ENCODE measurements around the gene AFG3L2.

The AFG3L2 gene

DNA sequence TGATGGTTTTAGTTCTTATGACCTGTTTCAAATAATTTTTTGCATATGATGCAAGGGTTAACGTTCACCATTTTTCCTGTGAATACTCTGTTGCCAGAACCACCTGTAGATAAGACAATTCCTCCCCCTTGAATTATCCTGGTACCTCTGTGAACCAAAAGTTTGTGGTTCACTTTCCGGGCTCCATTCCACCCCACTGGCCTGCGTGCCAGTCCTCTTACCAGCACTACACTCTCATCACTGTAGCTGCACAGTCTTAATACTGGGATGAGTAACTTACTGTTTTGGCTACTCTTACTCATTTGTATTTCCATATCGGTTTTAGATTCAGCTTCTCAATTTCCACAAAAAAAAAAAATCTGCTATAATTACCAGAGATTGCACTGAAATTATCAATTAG, 34.4 kb downstream of the AFG3L2 start:
- H3K9ac ChIP-seq (ENCODE audit: low read length in 5 of 5), result no peak overlapping the region
- no peaks in the 10 kb centered on the region for H3K27me3 ChIP-seq (ENCODE audit: control insufficient read depth in 5 of 5, insufficient read depth in 4 of 5, low read length in 5 of 5)
- H3K9me3 ChIP-seq (ENCODE audit: control insufficient read depth in 5 of 5, low read length in 5 of 5), result no peaks in the 10 kb centered on the region
- no peak overlapping the region for H3K27ac ChIP-seq (ENCODE audit: low read depth, low read length)
- peaks cover 17 to 82% (median 66%) of the 10 kb centered on the region in 5 donors for H3K36me3 ChIP-seq (ENCODE audit: control insufficient read depth in 5 of 5, insufficient read depth in 5 of 5, low read length in 5 of 5)
- no peaks in the 10 kb centered on the region for H3K4me1 ChIP-seq (ENCODE audit: control insufficient read depth in 5 of 5, insufficient read depth in 5 of 5, low read length in 5 of 5)
- no peak overlapping the region for H3K4me3 ChIP-seq (ENCODE audit: low read depth in 1 of 5, low read length in 5 of 5)

DNA sequence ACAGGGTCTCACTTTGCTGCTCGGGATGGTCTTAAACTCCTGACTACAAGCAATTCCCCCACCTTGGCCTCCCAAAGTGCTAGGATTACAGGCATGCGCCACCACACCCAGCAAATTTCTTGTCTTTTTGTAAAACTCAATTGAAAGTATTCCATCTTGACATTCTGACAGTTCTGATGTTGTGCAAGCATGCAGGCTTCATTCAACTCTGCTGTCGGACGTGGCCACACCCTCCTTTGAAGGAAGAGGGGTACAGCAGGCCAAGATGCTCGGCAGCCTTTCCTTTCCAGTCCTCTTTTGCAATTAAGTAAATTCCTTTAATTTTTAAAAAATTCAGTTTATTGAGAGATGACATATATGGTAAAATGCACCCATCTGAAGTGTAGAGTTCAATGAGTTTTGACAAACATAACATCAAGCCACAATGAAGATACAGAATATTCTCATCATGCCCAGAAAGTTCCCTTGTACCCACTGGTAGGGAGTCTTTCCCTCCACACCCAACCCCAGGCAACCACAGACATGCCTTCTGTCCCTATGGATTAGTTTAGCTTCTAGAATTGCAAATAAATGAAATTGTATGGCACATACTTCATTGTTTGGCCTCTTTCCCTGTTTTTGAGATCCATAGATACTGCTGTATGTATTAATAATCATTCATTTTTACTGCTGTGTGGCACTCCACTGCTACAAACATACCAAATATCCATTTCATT, 35.9 kb downstream of the AFG3L2 start:
- H3K4me1 ChIP-seq (ENCODE audit: control insufficient read depth in 5 of 5, insufficient read depth in 5 of 5, low read length in 5 of 5), result no peaks in the 10 kb centered on the region
- peaks cover 22 to 86% (median 69%) of the 10 kb centered on the region in 5 donors for H3K36me3 ChIP-seq (ENCODE audit: control insufficient read depth in 5 of 5, insufficient read depth in 5 of 5, low read length in 5 of 5)
- H3K4me3 ChIP-seq (ENCODE audit: low read depth in 1 of 5, low read length in 5 of 5), result no peak overlapping the region
- H3K27ac ChIP-seq (ENCODE audit: low read depth, low read length), result no peak overlapping the region
- no peak overlapping the region for H3K9ac ChIP-seq (ENCODE audit: low read length in 5 of 5)
- H3K9me3 ChIP-seq (ENCODE audit: control insufficient read depth in 5 of 5, low read length in 5 of 5), result no peaks in the 10 kb centered on the region
- no peaks in the 10 kb centered on the region for H3K27me3 ChIP-seq (ENCODE audit: control insufficient read depth in 5 of 5, insufficient read depth in 4 of 5, low read length in 5 of 5)

GRCh38 chr18:12338382-12338781, 38.6 kb downstream of the AFG3L2 start:
- Histone ChIP-seq H3K9me3 (ENCODE audit: control insufficient read depth in 5 of 5, low read length in 5 of 5) (no peaks in the 10 kb centered on the region), H3K4me3 (ENCODE audit: low read depth in 1 of 5, low read length in 5 of 5) (no peak overlapping the region), H3K27ac (ENCODE audit: low read depth, low read length) (no peak overlapping the region), H3K27me3 (ENCODE audit: control insufficient read depth in 5 of 5, insufficient read depth in 4 of 5, low read length in 5 of 5) (no peaks in the 10 kb centered on the region), H3K9ac (ENCODE audit: low read length in 5 of 5) (no peak overlapping the region), H3K4me1 (ENCODE audit: control insufficient read depth in 5 of 5, insufficient read depth in 5 of 5, low read length in 5 of 5) (peaks cover 0 to 5% (median 0%) of the 10 kb centered on the region in 5 donors), H3K36me3 (ENCODE audit: control insufficient read depth in 5 of 5, insufficient read depth in 5 of 5, low read length in 5 of 5) (peaks cover 19 to 85% (median 67%) of the 10 kb centered on the region in 5 donors)

- Histone ChIP-seq H3K36me3 (ENCODE audit: control insufficient read depth in 5 of 5, insufficient read depth in 5 of 5, low read length in 5 of 5) (peaks cover 13 to 70% (median 52%) of the 10 kb centered on the region in 5 donors), H3K27me3 (ENCODE audit: control insufficient read depth in 5 of 5, insufficient read depth in 4 of 5, low read length in 5 of 5) (no peaks in the 10 kb centered on the region)
These were observed 40.1 kb downstream of the AFG3L2 start for GRCh38 chr18:12336887-12337286.

DNA sequence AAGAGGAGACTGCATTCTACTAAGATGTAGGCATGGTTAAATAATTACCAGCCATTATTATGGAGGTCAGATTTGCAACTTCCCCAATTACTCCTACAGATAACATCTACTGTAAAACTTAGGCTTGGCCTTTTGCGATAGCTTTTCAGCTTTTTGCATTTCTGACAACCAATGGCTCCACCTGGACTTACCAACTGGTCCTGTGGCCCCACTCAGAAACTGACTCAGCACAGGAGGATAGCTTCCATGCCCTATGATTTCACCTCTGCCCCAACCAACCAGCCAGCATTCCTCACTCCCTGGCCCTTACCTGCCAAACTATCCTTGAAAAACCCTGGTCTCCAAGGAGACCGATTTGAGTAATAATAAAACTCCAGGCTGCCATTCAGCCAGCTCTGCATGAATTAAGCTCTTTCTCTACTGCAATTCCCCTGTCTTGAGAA, 40.8 kb downstream of the AFG3L2 start:
- Histone ChIP-seq H3K9ac (ENCODE audit: low read length in 5 of 5) (no peak overlapping the region), H3K4me3 (ENCODE audit: low read depth in 1 of 5, low read length in 5 of 5) (no peak overlapping the region), H3K27me3 (ENCODE audit: control insufficient read depth in 5 of 5, insufficient read depth in 4 of 5, low read length in 5 of 5) (no peaks in the 10 kb centered on the region), H3K9me3 (ENCODE audit: control insufficient read depth in 5 of 5, low read length in 5 of 5) (no peaks in the 10 kb centered on the region), H3K36me3 (ENCODE audit: control insufficient read depth in 5 of 5, insufficient read depth in 5 of 5, low read length in 5 of 5) (peaks cover 10 to 66% (median 47%) of the 10 kb centered on the region in 5 donors), H3K4me1 (ENCODE audit: control insufficient read depth in 5 of 5, insufficient read depth in 5 of 5, low read length in 5 of 5) (peaks cover 0 to 5% (median 0%) of the 10 kb centered on the region in 5 donors), H3K27ac (ENCODE audit: low read depth, low read length) (no peak overlapping the region)

More at GRCh38 chr18:12336887-12337286, 40.1 kb downstream of the AFG3L2 start:
- H3K27ac ChIP-seq (ENCODE audit: low read depth, low read length), result no peak overlapping the region
- H3K4me1 ChIP-seq (ENCODE audit: control insufficient read depth in 5 of 5, insufficient read depth in 5 of 5, low read length in 5 of 5), result peaks cover 0 to 5% (median 0%) of the 10 kb centered on the region in 5 donors
- no peaks in the 10 kb centered on the region for H3K9me3 ChIP-seq (ENCODE audit: control insufficient read depth in 5 of 5, low read length in 5 of 5)
- H3K9ac ChIP-seq (ENCODE audit: low read length in 5 of 5), result no peak overlapping the region
- H3K4me3 ChIP-seq (ENCODE audit: low read depth in 1 of 5, low read length in 5 of 5), result no peak overlapping the region

DNA sequence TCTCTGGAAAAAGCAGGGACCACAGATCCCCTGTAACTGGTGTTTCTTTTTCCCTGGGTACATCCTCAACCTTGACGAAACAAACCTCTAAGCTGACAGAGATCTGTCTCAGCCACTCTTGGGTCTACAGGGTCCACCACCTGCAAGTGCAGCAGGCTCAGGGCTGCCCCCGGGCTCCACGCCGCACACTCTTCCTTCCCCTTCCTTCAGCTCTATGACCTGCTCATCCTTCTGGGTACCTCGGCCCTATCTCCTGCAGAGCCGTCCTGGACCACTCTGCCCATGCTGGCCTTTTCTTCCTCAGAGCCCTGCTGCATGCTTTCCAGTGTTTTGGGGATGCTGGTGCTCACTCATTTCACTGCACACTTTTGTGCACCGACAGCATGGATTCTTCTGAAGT, 41.5 kb downstream of the AFG3L2 start:
- Histone ChIP-seq H3K4me3 (ENCODE audit: low read depth in 1 of 5, low read length in 5 of 5) (no peak overlapping the region), H3K4me1 (ENCODE audit: control insufficient read depth in 5 of 5, insufficient read depth in 5 of 5, low read length in 5 of 5) (peaks cover 0 to 5% (median 0%) of the 10 kb centered on the region in 5 donors), H3K9me3 (ENCODE audit: control insufficient read depth in 5 of 5, low read length in 5 of 5) (no peaks in the 10 kb centered on the region), H3K9ac (ENCODE audit: low read length in 5 of 5) (no peak overlapping the region), H3K27ac (ENCODE audit: low read depth, low read length) (no peak overlapping the region), H3K27me3 (ENCODE audit: control insufficient read depth in 5 of 5, insufficient read depth in 4 of 5, low read length in 5 of 5) (no peaks in the 10 kb centered on the region), H3K36me3 (ENCODE audit: control insufficient read depth in 5 of 5, insufficient read depth in 5 of 5, low read length in 5 of 5) (peaks cover 10 to 66% (median 48%) of the 10 kb centered on the region in 5 donors)

DNA sequence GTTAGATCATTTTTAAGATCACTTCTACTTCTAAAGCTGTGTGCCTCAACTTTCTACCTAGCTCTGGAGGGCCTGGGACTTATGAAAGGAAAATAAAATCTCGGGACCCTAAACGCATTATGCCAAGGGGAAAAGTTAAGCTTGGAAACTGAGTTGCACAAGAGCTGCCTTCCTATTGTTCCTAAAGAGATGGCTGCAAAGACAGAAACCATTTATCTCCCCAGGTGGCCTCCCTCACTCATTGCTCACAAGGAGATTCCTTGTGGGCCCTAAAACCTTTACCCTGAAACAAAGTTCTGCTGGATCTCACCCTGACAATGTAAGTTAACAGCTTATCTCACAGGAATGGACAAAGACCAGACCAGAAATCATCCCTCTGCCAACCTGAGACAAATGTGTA, 42.2 kb downstream of the AFG3L2 start:
- H3K9ac ChIP-seq (ENCODE audit: low read length in 5 of 5), result no peak overlapping the region

GRCh38 chr18:12334366-12334808, 42.6 kb downstream of the AFG3L2 start:
- H3K36me3 ChIP-seq (ENCODE audit: control insufficient read depth in 5 of 5, insufficient read depth in 5 of 5, low read length in 5 of 5), result peaks cover 5 to 65% (median 52%) of the 10 kb centered on the region in 5 donors
- no peak overlapping the region for H3K9ac ChIP-seq (ENCODE audit: low read length in 5 of 5)
- H3K9me3 ChIP-seq (ENCODE audit: control insufficient read depth in 5 of 5, low read length in 5 of 5), result no peaks in the 10 kb centered on the region
- H3K27ac ChIP-seq (ENCODE audit: low read depth, low read length), result no peak overlapping the region
- no peak overlapping the region for H3K4me3 ChIP-seq (ENCODE audit: low read depth in 1 of 5, low read length in 5 of 5)
- peaks cover 0 to 5% (median 0%) of the 10 kb centered on the region in 5 donors for H3K4me1 ChIP-seq (ENCODE audit: control insufficient read depth in 5 of 5, insufficient read depth in 5 of 5, low read length in 5 of 5)
- no peaks in the 10 kb centered on the region for H3K27me3 ChIP-seq (ENCODE audit: control insufficient read depth in 5 of 5, insufficient read depth in 4 of 5, low read length in 5 of 5)

More for the DNA sequence above, 42.2 kb downstream of the AFG3L2 start:
- Histone ChIP-seq H3K4me1 (ENCODE audit: control insufficient read depth in 5 of 5, insufficient read depth in 5 of 5, low read length in 5 of 5) (peaks cover 0 to 5% (median 0%) of the 10 kb centered on the region in 5 donors), H3K9me3 (ENCODE audit: control insufficient read depth in 5 of 5, low read length in 5 of 5) (no peaks in the 10 kb centered on the region), H3K4me3 (ENCODE audit: low read depth in 1 of 5, low read length in 5 of 5) (no peak overlapping the region), H3K27me3 (ENCODE audit: control insufficient read depth in 5 of 5, insufficient read depth in 4 of 5, low read length in 5 of 5) (no peaks in the 10 kb centered on the region), H3K27ac (ENCODE audit: low read depth, low read length) (no peak overlapping the region), H3K36me3 (ENCODE audit: control insufficient read depth in 5 of 5, insufficient read depth in 5 of 5, low read length in 5 of 5) (peaks cover 6 to 62% (median 48%) of the 10 kb centered on the region in 5 donors)

DNA sequence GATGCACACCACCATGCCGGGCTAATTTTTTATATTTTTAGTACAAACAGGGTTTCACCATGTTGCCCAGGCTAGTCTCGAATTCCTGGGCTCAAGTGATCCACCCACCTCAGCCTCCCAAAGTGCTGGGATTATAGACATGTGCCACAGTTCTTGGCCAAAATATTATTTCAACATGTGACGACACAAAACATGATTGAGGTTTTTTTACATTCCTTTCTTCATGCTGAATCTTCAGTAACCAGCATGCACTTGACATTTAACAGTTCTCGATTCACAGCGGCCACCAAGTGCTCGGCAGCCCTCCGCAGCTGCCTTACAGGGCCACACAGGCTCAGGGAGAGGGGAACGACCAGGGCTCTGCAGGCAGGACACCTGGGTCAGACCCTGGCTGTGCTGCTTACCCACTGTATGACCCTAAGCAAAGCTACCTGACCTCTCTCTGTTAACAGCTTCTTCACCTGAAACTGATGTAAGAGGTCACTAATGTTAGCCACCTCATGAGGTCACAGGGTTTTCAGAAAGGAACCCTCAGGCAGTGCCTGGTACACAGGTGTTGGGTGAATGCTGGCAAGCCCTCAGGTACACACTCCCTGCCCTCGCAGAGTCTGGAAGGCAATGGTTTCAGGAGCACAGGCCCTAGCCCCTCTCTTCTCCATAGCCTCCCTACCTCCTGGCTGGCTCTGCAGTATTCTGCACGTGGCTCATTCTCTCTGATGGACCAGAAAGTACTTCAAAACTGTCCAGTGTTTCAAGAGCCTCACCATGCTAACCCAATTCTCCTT, 43.3 kb downstream of the AFG3L2 start:
- Histone ChIP-seq H3K4me1 (ENCODE audit: control insufficient read depth in 5 of 5, insufficient read depth in 5 of 5, low read length in 5 of 5) (peaks cover 0 to 5% (median 0%) of the 10 kb centered on the region in 5 donors), H3K27ac (ENCODE audit: low read depth, low read length) (no peak overlapping the region)

GRCh38 chr18:12330766-12331165, 46.3 kb downstream of the AFG3L2 start:
- Histone ChIP-seq H3K27ac (ENCODE audit: low read depth, low read length) (no peak overlapping the region), H3K4me3 (ENCODE audit: low read depth in 1 of 5, low read length in 5 of 5) (no peak overlapping the region), H3K9ac (ENCODE audit: low read length in 5 of 5) (no peak overlapping the region), H3K36me3 (ENCODE audit: control insufficient read depth in 5 of 5, insufficient read depth in 5 of 5, low read length in 5 of 5) (peaks cover 4 to 69% (median 59%) of the 10 kb centered on the region in 5 donors), H3K4me1 (ENCODE audit: control insufficient read depth in 5 of 5, insufficient read depth in 5 of 5, low read length in 5 of 5) (peaks cover 0 to 32% (median 10%) of the 10 kb centered on the region in 5 donors), H3K9me3 (ENCODE audit: control insufficient read depth in 5 of 5, low read length in 5 of 5) (no peaks in the 10 kb centered on the region), H3K27me3 (ENCODE audit: control insufficient read depth in 5 of 5, insufficient read depth in 4 of 5, low read length in 5 of 5) (no peaks in the 10 kb centered on the region)

More for the DNA sequence above, 43.3 kb downstream of the AFG3L2 start:
- H3K9ac ChIP-seq (ENCODE audit: low read length in 5 of 5), result no peak overlapping the region
- no peaks in the 10 kb centered on the region for H3K27me3 ChIP-seq (ENCODE audit: control insufficient read depth in 5 of 5, insufficient read depth in 4 of 5, low read length in 5 of 5)
- H3K4me3 ChIP-seq (ENCODE audit: low read depth in 1 of 5, low read length in 5 of 5), result no peak overlapping the region
- peaks cover 5 to 68% (median 56%) of the 10 kb centered on the region in 5 donors for H3K36me3 ChIP-seq (ENCODE audit: control insufficient read depth in 5 of 5, insufficient read depth in 5 of 5, low read length in 5 of 5)
- no peaks in the 10 kb centered on the region for H3K9me3 ChIP-seq (ENCODE audit: control insufficient read depth in 5 of 5, low read length in 5 of 5)
